Fibroblast of lung (primary cell): ENCODE results near the gene CBFA2T2.
"Not testable (repeated sequence)": the region's sequence is repeated elsewhere in the genome, so short reads cannot be mapped to it uniquely, and the experiment has no call there.

Experiments
- EZH2 ChIP-seq: IDR thresholded peaks from 2 replicates; pipeline ENCODE4 v1.5.1; 2012; ENCODE audit warnings: low read length, control low read depth, mild to moderate bottlenecking; ENCODE audit errors: missing control alignments
- TF ChIP-seq, protein P1 (sequence below), 2 donors: IDR thresholded peaks in 1 of 2; conservative IDR thresholded peaks in 1 of 2; 1 replicate in 1 of 2; 2 replicates in 1 of 2; pipeline ENCODE4 v1.5.1; 2011 to 2012; ENCODE audit warnings: low read length in 2 of 2, control low read depth in 1 of 2, inconsistent platforms in 1 of 2, low read depth in 1 of 2, mild to moderate bottlenecking in 1 of 2

DNA sequence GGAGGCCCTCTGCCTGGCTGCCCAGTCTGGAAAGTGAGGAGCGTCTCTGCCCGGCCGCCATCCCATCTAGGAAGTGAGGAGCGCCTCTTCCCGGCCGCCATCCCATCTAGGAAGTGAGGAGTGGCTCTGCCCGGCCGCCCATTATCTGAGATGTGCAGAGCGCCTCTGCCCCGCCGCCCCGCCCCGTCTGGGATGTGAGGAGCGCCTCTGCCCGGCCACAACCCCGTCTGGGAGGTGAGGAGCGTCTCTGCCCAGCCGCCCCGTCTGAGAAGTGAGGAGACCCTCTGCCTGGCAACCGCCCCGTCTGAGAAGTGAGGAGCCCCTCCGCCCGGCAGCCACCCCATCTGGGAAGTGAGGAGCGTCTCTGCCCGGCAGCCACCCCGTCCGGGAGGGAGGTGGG lies 209.1 kb downstream of the CBFA2T2 start:
- TF ChIP-seq, protein P1, sequence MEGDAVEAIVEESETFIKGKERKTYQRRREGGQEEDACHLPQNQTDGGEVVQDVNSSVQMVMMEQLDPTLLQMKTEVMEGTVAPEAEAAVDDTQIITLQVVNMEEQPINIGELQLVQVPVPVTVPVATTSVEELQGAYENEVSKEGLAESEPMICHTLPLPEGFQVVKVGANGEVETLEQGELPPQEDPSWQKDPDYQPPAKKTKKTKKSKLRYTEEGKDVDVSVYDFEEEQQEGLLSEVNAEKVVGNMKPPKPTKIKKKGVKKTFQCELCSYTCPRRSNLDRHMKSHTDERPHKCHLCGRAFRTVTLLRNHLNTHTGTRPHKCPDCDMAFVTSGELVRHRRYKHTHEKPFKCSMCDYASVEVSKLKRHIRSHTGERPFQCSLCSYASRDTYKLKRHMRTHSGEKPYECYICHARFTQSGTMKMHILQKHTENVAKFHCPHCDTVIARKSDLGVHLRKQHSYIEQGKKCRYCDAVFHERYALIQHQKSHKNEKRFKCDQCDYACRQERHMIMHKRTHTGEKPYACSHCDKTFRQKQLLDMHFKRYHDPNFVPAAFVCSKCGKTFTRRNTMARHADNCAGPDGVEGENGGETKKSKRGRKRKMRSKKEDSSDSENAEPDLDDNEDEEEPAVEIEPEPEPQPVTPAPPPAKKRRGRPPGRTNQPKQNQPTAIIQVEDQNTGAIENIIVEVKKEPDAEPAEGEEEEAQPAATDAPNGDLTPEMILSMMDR (conservative IDR thresholded peaks at IDR 0.05 in 1 of 2, IDR thresholded peaks at IDR 0.05 in 1 of 2; ENCODE audit: low read depth in 1 of 2, low read length in 2 of 2) = not testable (repeated sequence)
- not testable (repeated sequence) for TF ChIP-seq EZH2
